SJSA1 (cell line): Measurements from ENCODE around the gene ZNF202. TPM values are rescaled to one million over a fixed set of nuclear protein-coding genes. Genes with fewer than 3 reads are reported as not detected.
"Not testable (repeated sequence)": the region's sequence is repeated elsewhere in the genome, so short reads cannot be mapped to it uniquely, and the experiment has no call there.

ENCODE experiments used
- DNase-seq, 2 experiments: peaks; one replicate each; pipeline ENCODE4 v3.0.0-alpha.2; 2015 to 2020; ENCODE audit warnings: low spot score in 2 of 2, low read depth in 1 of 2
- H3K27ac ChIP-seq: fragments of 250-450 bp; sonication (Bioruptor Pico); 2 replicates; pipeline ENCODE4 v1.5.1; 2020; ENCODE audit warnings: mild to moderate bottlenecking, moderate library complexity
- H3K27me3 ChIP-seq: fragments of 250-450 bp; sonication (Bioruptor Pico); replicated peaks from 2 replicates; pipeline ENCODE4 v1.5.1; 2020; ENCODE audit warnings: mild to moderate bottlenecking, moderate library complexity
- H3K36me3 ChIP-seq: fragments of 250-450 bp; sonication (Bioruptor Pico); 2 replicates; pipeline ENCODE4 v1.5.1; 2020; ENCODE audit warnings: mild to moderate bottlenecking
- H3K4me1 ChIP-seq: fragments of 250-450 bp; sonication (Bioruptor Pico); replicated peaks from 2 replicates; pipeline ENCODE4 v1.6.1; 2021; ENCODE audit warnings: mild to moderate bottlenecking
- H3K4me3 ChIP-seq: fragments of 250-450 bp; sonication (Bioruptor Pico); 2 replicates; pipeline ENCODE4 v1.5.1; 2020; ENCODE audit warnings: mild to moderate bottlenecking
- H3K9me3 ChIP-seq: fragments of 250-450 bp; sonication (Bioruptor Pico); replicated peaks from 2 replicates; pipeline ENCODE4 v1.5.1; 2020; ENCODE audit warnings: mild to moderate bottlenecking
- total RNA-seq: library from RNA; depleted of rRNA; stranded (reverse); fragments of >200 nt; shearing (Covaris generic); gene quantifications from 2 replicates; pipeline ENCODE4 v1.2.3, GENCODE V29; 2014

Gene ZNF202
- total RNA-seq, 1 experiment from 2014 or later, result 6.6 TPM

GRCh38 chr11:123755344-123755743, 13.9 kb upstream of the ZNF202 start:
- H3K9me3 ChIP-seq, result no peaks in the 10 kb centered on the region
- DNase-seq, result no peak
- H3K4me1 ChIP-seq, result no peaks in the 10 kb centered on the region
- H3K4me3 ChIP-seq, result no peak overlapping the region
- H3K36me3 ChIP-seq, result no peaks in the 10 kb centered on the region
- no peaks in the 10 kb centered on the region for H3K27me3 ChIP-seq
- H3K27ac ChIP-seq, result no peak overlapping the region

GRCh38 chr11:123754101-123754568, 12.7 kb upstream of the ZNF202 start, which contains the start of gene OR6X1:
TSS of gene OR6X1 (minus strand) at chr11:123754518. CDS start at chr11:123754518, 0 bp downstream.
- no peaks in the 10 kb centered on the region for H3K27me3 ChIP-seq
- no peak for DNase-seq
- no peaks in the 10 kb centered on the region for H3K36me3 ChIP-seq
- H3K9me3 ChIP-seq, result no peaks in the 10 kb centered on the region
- H3K4me1 ChIP-seq, result no peaks in the 10 kb centered on the region
- H3K27ac ChIP-seq, result no peak within 1 kb of the TSS
- no peak within 1 kb of the TSS for H3K4me3 ChIP-seq

- no peak for DNase-seq
Measured at GRCh38 chr11:123753110-123753509, 11.7 kb upstream of the ZNF202 start.

GRCh38 chr11:123751781-123752180, 10.3 kb upstream of the ZNF202 start:
- no peaks in the 10 kb centered on the region for H3K27me3 ChIP-seq
- H3K36me3 ChIP-seq, result no peaks in the 10 kb centered on the region
- no peak for DNase-seq
- no peaks in the 10 kb centered on the region for H3K4me1 ChIP-seq
- no peak overlapping the region for H3K27ac ChIP-seq
- no peaks in the 10 kb centered on the region for H3K9me3 ChIP-seq
- H3K4me3 ChIP-seq, result no peak overlapping the region

More at GRCh38 chr11:123753110-123753509, 11.7 kb upstream of the ZNF202 start:
- H3K27ac ChIP-seq, result no peak overlapping the region
- no peak overlapping the region for H3K4me3 ChIP-seq
- H3K4me1 ChIP-seq, result no peaks in the 10 kb centered on the region
- no peaks in the 10 kb centered on the region for H3K9me3 ChIP-seq
- H3K27me3 ChIP-seq, result no peaks in the 10 kb centered on the region
- no peaks in the 10 kb centered on the region for H3K36me3 ChIP-seq

- not testable (repeated sequence) for H3K9me3 ChIP-seq, H3K27ac ChIP-seq, H3K4me3 ChIP-seq, H3K36me3 ChIP-seq, H3K27me3 ChIP-seq, H3K4me1 ChIP-seq, DNase-seq
Measured at GRCh38 chr11:123748349-123748748, 6.9 kb upstream of the ZNF202 start.

- Histone ChIP-seq H3K36me3 (peaks cover 4% of the 10 kb centered on the region; the same call in 1 of the 2 replicates), H3K27ac (no peak overlapping the region), H3K9me3 (no peaks in the 10 kb centered on the region), H3K27me3 (no peaks in the 10 kb centered on the region), H3K4me3 (no peak overlapping the region), H3K4me1 (no peaks in the 10 kb centered on the region; the same call in 1 of the 2 replicates)
- no peak for DNase-seq
Measured at GRCh38 chr11:123745764-123746451, 4.4 kb upstream of the ZNF202 start.

- Histone ChIP-seq H3K27ac (no peak overlapping the region), H3K9me3 (no peaks in the 10 kb centered on the region), H3K27me3 (no peaks in the 10 kb centered on the region), H3K36me3 (peaks cover 7% of the 10 kb centered on the region; the same call in 1 of the 2 replicates), H3K4me3 (no peak overlapping the region), H3K4me1 (no peaks in the 10 kb centered on the region; the same call in 1 of the 2 replicates)
- DNase-seq, result no peak
Measured at GRCh38 chr11:123742724-123743120, 1.3 kb upstream of the ZNF202 start.

GRCh38 chr11:123742031-123742723, 717 bp upstream of the ZNF202 start:
- DNase-seq, result no peak
- H3K27me3 ChIP-seq, result no peaks in the 10 kb centered on the region
- no peak overlapping the region for H3K27ac ChIP-seq
- no peaks in the 10 kb centered on the region for H3K9me3 ChIP-seq
- H3K36me3 ChIP-seq, result peaks cover 7% of the 10 kb centered on the region
- H3K4me3 ChIP-seq, result peak overlapping the region; percentile 82
- H3K4me1 ChIP-seq, result no peaks in the 10 kb centered on the region; the same call in 1 of the 2 replicates

- H3K27ac ChIP-seq, result no peak overlapping the region
- no peak for DNase-seq
- H3K9me3 ChIP-seq, result no peaks in the 10 kb centered on the region
- H3K27me3 ChIP-seq, result no peaks in the 10 kb centered on the region
- peaks cover 7% of the 10 kb centered on the region for H3K36me3 ChIP-seq
- peak overlapping the region; percentile 82 for H3K4me3 ChIP-seq
- H3K4me1 ChIP-seq, result no peaks in the 10 kb centered on the region; the same call in 1 of the 2 replicates
Measured at GRCh38 chr11:123740787-123741158, 687 bp downstream of the ZNF202 start.

GRCh38 chr11:123738374-123738773, 3.1 kb downstream of the ZNF202 start:
- peaks cover 7% of the 10 kb centered on the region for H3K36me3 ChIP-seq
- H3K4me3 ChIP-seq, result no peak overlapping the region
- H3K27me3 ChIP-seq, result no peaks in the 10 kb centered on the region
- no peak overlapping the region for H3K27ac ChIP-seq
- no peaks in the 10 kb centered on the region for H3K9me3 ChIP-seq
- no peaks in the 10 kb centered on the region; the same call in 1 of the 2 replicates for H3K4me1 ChIP-seq
- no peak for DNase-seq

GRCh38 chr11:123736769-123737168, 4.7 kb downstream of the ZNF202 start:
- H3K9me3 ChIP-seq, result no peaks in the 10 kb centered on the region
- H3K36me3 ChIP-seq, result peaks cover 7% of the 10 kb centered on the region
- H3K4me3 ChIP-seq, result no peak overlapping the region
- DNase-seq, result no peak
- H3K27me3 ChIP-seq, result no peaks in the 10 kb centered on the region
- H3K4me1 ChIP-seq, result no peaks in the 10 kb centered on the region
- H3K27ac ChIP-seq, result no peak overlapping the region

GRCh38 chr11:123729602-123730001, 11.9 kb downstream of the ZNF202 start:
- Histone ChIP-seq H3K9me3 (no peaks in the 10 kb centered on the region), H3K27ac (no peak overlapping the region), H3K4me3 (no peak overlapping the region), H3K27me3 (no peaks in the 10 kb centered on the region), H3K36me3 (peaks cover 2% of the 10 kb centered on the region; the same call in 1 of the 2 replicates), H3K4me1 (no peaks in the 10 kb centered on the region)
- DNase-seq, result no peak

GRCh38 chr11:123725995-123726655, 15.3 kb downstream of the ZNF202 start:
- H3K9me3 ChIP-seq, result no peaks in the 10 kb centered on the region
- peaks cover 2% of the 10 kb centered on the region; the same call in 1 of the 2 replicates for H3K36me3 ChIP-seq
- H3K4me3 ChIP-seq, result no peak overlapping the region
- no peak for DNase-seq
- H3K27ac ChIP-seq, result no peak overlapping the region
- no peaks in the 10 kb centered on the region for H3K27me3 ChIP-seq
- no peaks in the 10 kb centered on the region for H3K4me1 ChIP-seq

GRCh38 chr11:123719452-123719851, 22.0 kb downstream of the ZNF202 start:
- Histone ChIP-seq H3K4me3 (no peak overlapping the region), H3K36me3 (no peaks in the 10 kb centered on the region), H3K4me1 (no peaks in the 10 kb centered on the region), H3K27me3 (no peaks in the 10 kb centered on the region), H3K27ac (no peak overlapping the region), H3K9me3 (no peaks in the 10 kb centered on the region)
- no peak for DNase-seq
